Hepatocyte (in vitro differentiated cells): Measurements from ENCODE around the gene NPPC. TPM values are rescaled to one million over a fixed set of nuclear protein-coding genes. Genes with fewer than 3 reads are reported as not detected.
A peak's percentile ranks its signal among the peaks of the same experiment; 100 is the strongest.

ENCODE experiments used
- DNase-seq: peaks from one replicate; pipeline ENCODE4 v3.0.0-alpha.2; 2016; ENCODE audit warnings: low spot score
- H2AFZ ChIP-seq: fragments of 200-600 bp; sonication (generic); 2 replicates; pipeline ENCODE4 v1.6.0; 2016; ENCODE audit warnings: antibody characterized with exemption, mild to moderate bottlenecking
- H3K27ac ChIP-seq: fragments of 200-600 bp; sonication (generic); 2 replicates; pipeline ENCODE4 v1.5.1; 2016; ENCODE audit warnings: mild to moderate bottlenecking
- H3K27me3 ChIP-seq: fragments of 200-600 bp; sonication (generic); 2 replicates; pipeline ENCODE4 v1.6.1; 2016
- H3K36me3 ChIP-seq: fragments of 200-600 bp; sonication (generic); replicated peaks from 2 replicates; pipeline ENCODE4 v1.5.1; 2016; ENCODE audit warnings: low read depth; ENCODE audit not compliant: insufficient read depth
- H3K4me1 ChIP-seq: fragments of 200-600 bp; sonication (generic); 2 replicates; pipeline ENCODE4 v1.5.1; 2016; ENCODE audit warnings: mild to moderate bottlenecking, moderate library complexity; ENCODE audit not compliant: insufficient read depth
- H3K4me2 ChIP-seq: fragments of 200-600 bp; sonication (generic); 2 replicates; pipeline ENCODE4 v1.6.0; 2016
- H3K4me3 ChIP-seq: fragments of 200-600 bp; sonication (generic); 2 replicates; pipeline ENCODE4 v1.5.1; 2016; ENCODE audit warnings: mild to moderate bottlenecking
- H3K79me2 ChIP-seq: fragments of 200-600 bp; sonication (generic); 2 replicates; pipeline ENCODE4 v1.6.0; 2017; ENCODE audit warnings: mild to moderate bottlenecking
- H3K9me2 ChIP-seq: fragments of 200-600 bp; sonication (generic); replicated peaks from 2 replicates; pipeline ENCODE4 v1.6.0; 2017; ENCODE audit warnings: mild to moderate bottlenecking; ENCODE audit not compliant: insufficient read depth
- H3K9me3 ChIP-seq: fragments of 200-600 bp; sonication (generic); 2 replicates; pipeline ENCODE4 v1.5.1; 2016; ENCODE audit warnings: low read depth, mild to moderate bottlenecking
- H4K20me1 ChIP-seq: fragments of 200-600 bp; sonication (generic); 2 replicates; pipeline ENCODE4 v1.6.0; 2016; ENCODE audit warnings: mild to moderate bottlenecking; ENCODE audit not compliant: insufficient read depth, poor library complexity, severe bottlenecking
- EZH2 ChIP-seq: fragments of 200-600 bp; sonication (generic); IDR thresholded peaks from 2 replicates; pipeline ENCODE4 v1.6.1; 2016; ENCODE audit warnings: antibody characterized with exemption, mild to moderate bottlenecking, borderline replicate concordance
- EZH2phosphoT487 ChIP-seq: fragments of 200-600 bp; sonication (generic); IDR thresholded peaks from one replicate; pipeline ENCODE4 v1.6.1; 2018; ENCODE audit warnings: antibody characterized with exemption, mild to moderate bottlenecking, low read depth, moderate library complexity; ENCODE audit not compliant: unreplicated experiment, severe bottlenecking
- WGBS: methylation state at CpG from one replicate; pipeline ENCODE4 v1.1.6; 2016; ENCODE audit warnings: low lambda C conversion rate; ENCODE audit errors: missing lambda C conversion rate; 5-methylcytosine and 5-hydroxymethylcytosine counted together
- polyA plus RNA-seq: library from polyadenylated mRNA; unstranded; fragments of >200 nt; fragmentation: Nextera tagmentation; extraction: Ambion mirVana; gene quantifications from 2 replicates; pipeline ENCODE4 v1.2.1, GENCODE V29; 2016
- total RNA-seq: library from RNA; depleted of rRNA; stranded (reverse); fragments of >200 nt; gene quantifications from 2 replicates; pipeline ENCODE4 v1.2.3, GENCODE V29; 2014
- TF ChIP-seq, protein P1 (sequence below): fragments of 200-600 bp; sonication (generic); IDR thresholded peaks from 2 replicates; pipeline ENCODE4 v1.5.1; 2016; ENCODE audit warnings: antibody characterized with exemption, mild to moderate bottlenecking; ENCODE audit not compliant: poor library complexity

NPPC gene
- total and polyA plus RNA-seq, 2 experiments from 2014 or later = 1.8 TPM; not detected in 1

DNA sequence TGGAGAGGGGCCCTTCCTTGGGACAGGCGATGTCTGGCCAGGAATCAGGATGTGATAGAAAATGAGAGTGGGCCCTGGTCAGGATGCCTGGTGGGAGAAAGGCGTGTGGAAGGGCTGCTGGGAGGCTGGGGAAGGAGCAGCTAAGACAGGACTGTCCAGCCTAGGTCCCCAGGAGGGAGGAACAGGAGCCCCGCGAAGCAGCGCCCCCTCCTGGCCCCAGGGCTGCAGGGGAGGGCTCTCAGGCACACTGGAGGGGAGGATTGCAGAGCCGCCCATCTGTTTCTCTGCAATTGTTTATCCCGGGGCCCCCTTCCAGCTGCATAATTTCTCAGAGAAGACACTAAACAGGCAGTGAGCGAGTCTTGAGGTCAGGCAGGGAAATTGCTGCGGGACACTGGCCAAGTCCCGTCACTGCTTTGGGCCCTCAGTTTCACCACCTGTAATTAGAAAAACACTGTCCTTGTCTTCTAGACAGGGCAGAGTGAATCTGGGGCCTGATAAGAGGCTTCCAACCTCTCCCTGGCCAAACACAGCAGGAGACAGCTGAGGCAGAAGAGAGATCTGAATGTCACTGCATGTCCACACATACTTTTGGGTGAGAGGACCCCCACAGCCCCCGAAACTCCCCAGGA is 3.9 kb upstream of the NPPC start:
- Histone ChIP-seq H3K4me3 (no peak overlapping the region), H3K79me2 (no peaks in the 10 kb centered on the region), H3K9me3 (no peaks in the 10 kb centered on the region), H4K20me1 (no peaks in the 10 kb centered on the region), H3K9me2 (no peaks in the 10 kb centered on the region), H3K27me3 (peaks cover 45% of the 10 kb centered on the region), H3K4me2 (no peak overlapping the region), H3K4me1 (peaks cover 15% of the 10 kb centered on the region), H3K36me3 (no peaks in the 10 kb centered on the region), H3K27ac (no peak overlapping the region), H2AFZ (no peak overlapping the region)
- 39% methylated on average over 11 of the region's 11 CpGs for WGBS
- TF ChIP-seq EZH2 = no peak
- no peak for TF ChIP-seq EZH2phosphoT487
- TF ChIP-seq, protein P1, sequence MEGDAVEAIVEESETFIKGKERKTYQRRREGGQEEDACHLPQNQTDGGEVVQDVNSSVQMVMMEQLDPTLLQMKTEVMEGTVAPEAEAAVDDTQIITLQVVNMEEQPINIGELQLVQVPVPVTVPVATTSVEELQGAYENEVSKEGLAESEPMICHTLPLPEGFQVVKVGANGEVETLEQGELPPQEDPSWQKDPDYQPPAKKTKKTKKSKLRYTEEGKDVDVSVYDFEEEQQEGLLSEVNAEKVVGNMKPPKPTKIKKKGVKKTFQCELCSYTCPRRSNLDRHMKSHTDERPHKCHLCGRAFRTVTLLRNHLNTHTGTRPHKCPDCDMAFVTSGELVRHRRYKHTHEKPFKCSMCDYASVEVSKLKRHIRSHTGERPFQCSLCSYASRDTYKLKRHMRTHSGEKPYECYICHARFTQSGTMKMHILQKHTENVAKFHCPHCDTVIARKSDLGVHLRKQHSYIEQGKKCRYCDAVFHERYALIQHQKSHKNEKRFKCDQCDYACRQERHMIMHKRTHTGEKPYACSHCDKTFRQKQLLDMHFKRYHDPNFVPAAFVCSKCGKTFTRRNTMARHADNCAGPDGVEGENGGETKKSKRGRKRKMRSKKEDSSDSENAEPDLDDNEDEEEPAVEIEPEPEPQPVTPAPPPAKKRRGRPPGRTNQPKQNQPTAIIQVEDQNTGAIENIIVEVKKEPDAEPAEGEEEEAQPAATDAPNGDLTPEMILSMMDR = peak; percentile 36
- DNase-seq = no peak

DNA sequence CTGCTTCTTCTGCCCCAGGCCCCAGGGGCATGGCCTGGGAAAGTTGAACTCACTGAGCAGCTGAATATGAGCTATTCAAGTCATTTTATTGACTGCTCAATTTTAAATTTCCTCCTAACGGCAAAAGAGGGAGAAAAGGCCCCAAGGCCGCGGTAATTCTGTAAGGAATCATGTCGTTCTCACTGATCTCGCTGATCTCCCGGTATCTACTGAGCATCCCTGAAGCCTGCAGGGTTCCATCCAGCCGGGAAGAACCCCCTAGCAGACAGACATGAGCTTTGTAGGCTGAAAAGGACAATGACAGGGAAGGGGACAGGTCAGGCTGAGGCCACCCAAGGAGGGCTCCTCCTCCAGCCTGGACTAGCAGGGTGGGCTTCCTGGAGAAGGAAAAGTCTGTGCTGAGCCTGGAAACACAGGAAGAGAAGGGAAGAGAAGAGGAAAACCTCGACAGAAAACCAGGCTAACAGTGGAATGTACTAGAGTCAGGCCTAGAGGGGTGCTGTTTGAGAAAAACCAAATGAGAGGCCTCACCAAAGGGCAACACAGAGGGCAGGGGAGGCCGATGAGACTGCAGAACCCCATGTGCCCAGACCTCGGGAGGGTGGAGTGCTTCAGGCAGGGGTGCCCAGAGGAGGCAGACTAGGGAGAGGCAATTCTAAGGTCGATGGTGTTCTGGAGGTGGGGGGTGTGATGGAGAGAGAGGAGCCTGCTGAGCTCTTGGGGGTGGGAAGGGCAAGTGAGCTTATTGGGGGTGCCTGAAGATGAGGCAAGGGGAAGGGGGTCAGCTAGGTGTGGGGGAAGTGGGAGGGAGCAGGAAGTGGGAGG is 2.9 kb upstream of the NPPC start:
- Histone ChIP-seq H2AFZ (no peak overlapping the region), H3K27me3 (peaks cover 54% of the 10 kb centered on the region), H3K4me2 (no peak overlapping the region), H3K79me2 (no peaks in the 10 kb centered on the region), H3K27ac (no peak overlapping the region), H3K9me3 (no peaks in the 10 kb centered on the region), H4K20me1 (no peaks in the 10 kb centered on the region), H3K36me3 (no peaks in the 10 kb centered on the region), H3K4me1 (peaks cover 15% of the 10 kb centered on the region), H3K4me3 (no peak overlapping the region), H3K9me2 (no peaks in the 10 kb centered on the region)
- 78% methylated on average over 11 of the region's 11 CpGs for WGBS
- TF ChIP-seq EZH2phosphoT487 (no peak), EZH2 (no peak)
- TF ChIP-seq, protein P1 = no peak
- no peak for DNase-seq

DNA sequence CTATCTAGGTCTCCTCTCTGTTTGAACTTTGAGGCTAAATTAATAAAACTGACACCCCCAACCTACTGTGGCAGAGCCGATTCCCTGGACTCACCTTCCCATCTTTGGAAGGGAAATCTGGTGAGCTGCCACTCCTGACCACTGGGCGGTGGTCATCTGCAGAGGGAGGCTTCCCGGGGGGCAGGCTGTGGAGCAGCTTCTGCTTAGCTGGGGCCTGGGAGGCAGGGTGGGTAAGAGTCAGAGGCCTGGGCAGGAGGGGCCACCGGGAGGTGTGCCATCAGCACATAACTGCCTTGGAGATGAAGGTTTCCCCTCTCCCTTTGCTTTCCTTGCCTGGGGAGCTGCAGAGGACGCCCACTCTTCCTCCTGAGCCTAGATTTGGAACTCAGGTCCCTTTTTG is 2.3 kb upstream of the NPPC start:
- 60% methylated on average over 5 of the region's 5 CpGs for WGBS
- no peak for DNase-seq
- H3K4me2 ChIP-seq = no peak overlapping the region
- TF ChIP-seq, protein P1 = no peak
- no peak for TF ChIP-seq EZH2phosphoT487
- no peak for TF ChIP-seq EZH2
- no peak overlapping the region for H3K27ac ChIP-seq
- H3K9me2 ChIP-seq = no peaks in the 10 kb centered on the region
- H4K20me1 ChIP-seq = no peaks in the 10 kb centered on the region
- H3K79me2 ChIP-seq = no peaks in the 10 kb centered on the region
- H3K27me3 ChIP-seq = peaks cover 61% of the 10 kb centered on the region
- no peak overlapping the region for H2AFZ ChIP-seq
- H3K4me1 ChIP-seq = peaks cover 15% of the 10 kb centered on the region
- H3K4me3 ChIP-seq = no peak overlapping the region
- no peaks in the 10 kb centered on the region for H3K36me3 ChIP-seq
- H3K9me3 ChIP-seq = no peaks in the 10 kb centered on the region
